WERI-Rb-1 (cell line): ENCODE data around the gene EIF3F.
A peak's percentile ranks its signal among the peaks of the same experiment; 100 is the strongest.

Experiments
- DNase-seq: peaks from one replicate; pipeline ENCODE4 v3.0.0-alpha.2; 2020
- H3K27ac ChIP-seq: fragments of 250-450 bp; sonication (Bioruptor Pico); 2 replicates; pipeline ENCODE4 v1.5.1; 2020; ENCODE audit warnings: mild to moderate bottlenecking, moderate library complexity
- H3K27me3 ChIP-seq: fragments of 250-450 bp; sonication (Bioruptor Pico); 2 replicates; pipeline ENCODE4 v1.5.1; 2021; ENCODE audit warnings: mild to moderate bottlenecking, low read depth, moderate library complexity; ENCODE audit not compliant: insufficient read depth, severe bottlenecking
- H3K36me3 ChIP-seq: fragments of 250-450 bp; sonication (Bioruptor Pico); 2 replicates; pipeline ENCODE4 v1.5.1; 2020; ENCODE audit warnings: mild to moderate bottlenecking, moderate library complexity
- H3K4me3 ChIP-seq: 2 replicates; pipeline ENCODE4 v1.5.1; 2011; ENCODE audit warnings: low read depth, mild to moderate bottlenecking, control low read depth, low read length
- H3K9me3 ChIP-seq: fragments of 250-450 bp; sonication (Bioruptor Pico); 2 replicates; pipeline ENCODE4 v1.5.1; 2021; ENCODE audit warnings: mild to moderate bottlenecking, moderate library complexity; ENCODE audit not compliant: severe bottlenecking
- TF ChIP-seq, protein P1 (sequence below): IDR thresholded peaks from 2 replicates; pipeline ENCODE4 v1.5.1; 2011; ENCODE audit warnings: low read depth, mild to moderate bottlenecking, control low read depth, inconsistent platforms, low read length

Gene EIF3F

DNA sequence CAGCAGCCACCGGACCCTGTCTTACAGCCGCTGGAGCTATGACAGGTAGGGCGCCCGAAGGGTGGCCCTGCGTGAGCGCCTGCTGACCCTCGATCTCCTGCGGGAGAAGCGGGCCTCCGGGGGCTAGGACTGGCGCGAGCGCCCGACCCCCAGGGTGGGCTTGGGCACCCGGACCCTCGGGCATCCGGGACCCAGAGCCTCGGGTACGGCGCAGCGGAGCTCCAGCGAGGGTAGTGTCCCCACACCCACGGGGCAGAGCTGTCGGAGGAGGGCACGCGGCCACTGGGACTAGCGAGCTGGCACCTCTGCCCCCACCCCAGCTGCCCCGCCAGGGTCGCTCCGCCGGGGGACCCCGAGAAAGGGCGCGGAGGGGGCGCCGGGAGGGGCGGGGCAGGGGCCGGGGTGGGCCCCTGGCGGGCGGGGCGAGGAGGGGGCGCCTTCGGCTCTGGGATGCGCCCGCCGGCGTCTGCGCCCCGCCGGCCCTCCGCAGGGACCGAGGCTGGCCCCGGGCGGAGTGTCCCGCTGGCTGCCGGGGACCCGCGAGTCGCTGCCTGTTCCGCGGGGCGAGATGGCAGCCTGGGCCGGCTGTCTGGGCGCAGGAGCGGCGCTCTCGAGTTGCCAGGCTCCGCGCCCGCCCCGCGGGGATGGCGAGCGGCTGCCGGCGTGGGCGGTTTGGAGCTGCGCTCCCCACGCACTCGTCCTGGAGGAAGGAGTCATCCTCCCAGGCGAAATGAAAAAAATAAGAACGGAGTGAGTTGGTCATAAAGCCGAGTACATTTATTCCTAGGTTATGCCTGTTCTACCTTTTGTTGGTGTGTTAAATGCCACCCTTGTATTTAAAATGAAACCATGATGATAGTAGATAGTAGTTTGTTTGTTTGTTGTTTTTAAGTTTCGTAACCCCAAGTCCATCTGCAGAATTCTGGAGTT is 32.4 kb downstream of the EIF3F start:
- Histone ChIP-seq H3K9me3 (no peaks in the 10 kb centered on the region), H3K27ac (peak overlapping the region; percentile 96), H3K27me3 (no peaks in the 10 kb centered on the region), H3K36me3 (peaks cover 8% of the 10 kb centered on the region), H3K4me3 (peak overlapping the region; percentile 86)
- TF ChIP-seq, protein P1, sequence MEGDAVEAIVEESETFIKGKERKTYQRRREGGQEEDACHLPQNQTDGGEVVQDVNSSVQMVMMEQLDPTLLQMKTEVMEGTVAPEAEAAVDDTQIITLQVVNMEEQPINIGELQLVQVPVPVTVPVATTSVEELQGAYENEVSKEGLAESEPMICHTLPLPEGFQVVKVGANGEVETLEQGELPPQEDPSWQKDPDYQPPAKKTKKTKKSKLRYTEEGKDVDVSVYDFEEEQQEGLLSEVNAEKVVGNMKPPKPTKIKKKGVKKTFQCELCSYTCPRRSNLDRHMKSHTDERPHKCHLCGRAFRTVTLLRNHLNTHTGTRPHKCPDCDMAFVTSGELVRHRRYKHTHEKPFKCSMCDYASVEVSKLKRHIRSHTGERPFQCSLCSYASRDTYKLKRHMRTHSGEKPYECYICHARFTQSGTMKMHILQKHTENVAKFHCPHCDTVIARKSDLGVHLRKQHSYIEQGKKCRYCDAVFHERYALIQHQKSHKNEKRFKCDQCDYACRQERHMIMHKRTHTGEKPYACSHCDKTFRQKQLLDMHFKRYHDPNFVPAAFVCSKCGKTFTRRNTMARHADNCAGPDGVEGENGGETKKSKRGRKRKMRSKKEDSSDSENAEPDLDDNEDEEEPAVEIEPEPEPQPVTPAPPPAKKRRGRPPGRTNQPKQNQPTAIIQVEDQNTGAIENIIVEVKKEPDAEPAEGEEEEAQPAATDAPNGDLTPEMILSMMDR: no peak
- DNase-seq: no peak

DNA sequence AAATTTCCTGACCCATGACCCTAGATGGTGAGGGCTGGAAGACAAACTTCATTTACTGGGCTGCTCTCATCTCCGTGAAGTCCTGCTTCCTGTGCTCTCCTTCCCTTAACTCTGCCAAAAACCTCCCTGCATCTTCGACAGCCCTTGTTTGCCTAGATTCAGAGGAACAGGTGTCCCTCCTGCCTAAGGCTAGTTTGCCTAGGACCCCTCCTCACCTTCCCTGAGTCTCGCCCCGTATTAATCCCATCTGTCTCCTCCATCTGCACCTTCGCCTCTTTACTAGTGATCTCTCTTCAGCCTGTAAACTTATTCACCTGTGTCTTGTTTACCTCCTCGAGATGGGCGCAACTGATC is 33.1 kb downstream of the EIF3F start:
- Histone ChIP-seq H3K27ac (peak overlapping the region; percentile 96), H3K27me3 (no peaks in the 10 kb centered on the region), H3K4me3 (peak overlapping the region; percentile 86), H3K36me3 (peaks cover 11% of the 10 kb centered on the region), H3K9me3 (no peaks in the 10 kb centered on the region)
- peak; percentile 40 for DNase-seq
- TF ChIP-seq, protein P1: no peak

DNA sequence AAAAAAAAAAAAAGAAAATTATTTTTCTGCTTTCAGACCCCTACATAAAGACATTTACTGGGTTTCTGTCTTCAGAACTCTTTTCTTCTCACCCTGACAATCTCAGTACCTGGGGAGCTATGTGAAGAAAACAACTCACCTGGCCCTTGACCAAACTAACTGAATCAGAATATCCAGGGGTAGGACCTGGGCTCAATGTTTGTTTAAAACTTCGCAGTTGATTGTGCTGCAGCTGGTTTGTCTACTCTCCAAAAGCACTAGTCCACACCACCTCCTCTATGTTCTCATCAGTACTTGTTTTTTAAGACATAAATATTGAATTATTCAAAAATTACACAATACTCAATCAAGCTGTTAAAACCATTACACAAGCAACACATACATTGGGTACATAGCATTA is 34.8 kb downstream of the EIF3F start:
- Histone ChIP-seq H3K9me3 (no peaks in the 10 kb centered on the region), H3K4me3 (no peak overlapping the region), H3K27ac (no peak overlapping the region), H3K36me3 (peaks cover 11% of the 10 kb centered on the region), H3K27me3 (no peaks in the 10 kb centered on the region)
- DNase-seq: no peak
- TF ChIP-seq, protein P1: no peak

DNA sequence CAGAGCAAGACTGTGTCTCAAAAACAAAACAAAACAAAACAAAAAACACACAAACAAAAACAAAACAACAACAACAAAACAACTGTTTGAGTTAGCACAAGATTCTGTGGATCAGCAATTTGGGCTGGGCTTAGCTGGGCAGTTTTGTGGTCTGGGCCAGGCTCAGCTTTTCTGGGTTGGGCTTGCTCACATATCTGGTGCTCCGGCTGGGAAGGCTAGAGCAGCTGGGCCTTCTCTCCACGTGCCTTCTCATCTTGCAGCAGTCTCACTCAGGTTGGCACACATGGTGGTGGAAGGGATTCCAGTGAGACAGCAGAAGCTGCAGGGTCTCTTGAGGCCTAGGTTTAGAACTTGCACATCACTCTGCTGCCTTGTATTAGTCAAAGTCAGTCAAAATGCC is 35.7 kb downstream of the EIF3F start:
- H3K27me3 ChIP-seq: no peaks in the 10 kb centered on the region
- no peak overlapping the region for H3K4me3 ChIP-seq
- no peaks in the 10 kb centered on the region for H3K9me3 ChIP-seq
- DNase-seq: no peak
- TF ChIP-seq, protein P1: no peak
- H3K27ac ChIP-seq: no peak overlapping the region
- peaks cover 11% of the 10 kb centered on the region for H3K36me3 ChIP-seq

DNA sequence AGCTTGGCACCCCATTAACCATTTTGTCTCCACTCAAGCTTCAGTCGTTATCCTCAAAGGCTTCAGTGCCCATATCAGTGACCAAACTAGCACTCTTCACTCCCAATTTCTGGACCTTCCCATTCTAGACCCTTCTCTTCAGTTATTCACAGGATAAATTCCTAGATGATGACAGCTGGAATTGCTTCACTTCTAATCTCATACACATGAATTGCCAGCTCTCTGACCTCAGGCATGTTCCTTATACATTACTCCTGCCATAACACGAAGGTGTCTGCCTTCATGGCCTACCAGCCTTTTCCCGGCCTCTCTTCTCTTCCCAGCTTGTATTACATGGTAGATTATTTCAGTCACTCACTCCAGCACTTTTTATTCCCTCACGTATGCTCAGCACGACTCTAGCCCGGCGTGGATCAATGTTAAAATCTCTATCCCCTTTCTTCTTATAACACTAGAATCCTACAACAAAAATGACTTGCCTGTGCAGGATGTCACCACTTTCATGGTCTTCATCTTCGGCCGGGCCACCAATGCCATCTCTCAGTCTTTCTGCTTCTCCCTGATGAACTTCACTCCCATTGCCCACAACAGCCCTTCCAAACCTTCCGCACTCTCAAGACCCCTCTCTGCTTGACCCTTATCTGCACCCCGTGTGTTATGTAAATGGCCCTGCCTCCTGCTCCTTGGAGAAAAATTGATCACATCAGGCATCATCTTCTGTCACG is 36.9 kb downstream of the EIF3F start:
- H3K4me3 ChIP-seq: no peak overlapping the region
- DNase-seq: no peak
- TF ChIP-seq, protein P1: no peak
- peaks cover 11% of the 10 kb centered on the region for H3K36me3 ChIP-seq
- no peaks in the 10 kb centered on the region for H3K9me3 ChIP-seq
- H3K27ac ChIP-seq: no peak overlapping the region
- H3K27me3 ChIP-seq: no peaks in the 10 kb centered on the region
